Thyroid gland (tissue), 4 donors: Measurements from ENCODE around the gene DISC1. TPM values are rescaled to one million over a fixed set of nuclear protein-coding genes. Genes with fewer than 3 reads are reported as not detected.

ENCODE experiments used
- DNase-seq, 2 donors: peaks; one replicate each; pipeline ENCODE4 v3.0.0-alpha.2; 2019
- H3K27ac ChIP-seq, 3 donors: fragments of 200-600 bp; sonication (generic); 1 replicate in 2 of 3; 2 replicates in 1 of 3; pipeline ENCODE4 v1.5.1; 2016 to 2019; ENCODE audit warnings: mild to moderate bottlenecking in 1 of 3, moderate library complexity in 1 of 3
- H3K27me3 ChIP-seq: fragments of 200-600 bp; sonication (generic); one replicate; pipeline ENCODE4 v1.5.1; 2019
- H3K36me3 ChIP-seq, 2 donors: fragments of 200-600 bp; sonication (generic); one replicate each; pipeline ENCODE4 v1.5.1; 2016 to 2019
- H3K4me1 ChIP-seq, 2 donors: fragments of 200-600 bp; sonication (generic); one replicate each; pipeline ENCODE4 v1.5.1; 2017 to 2019
- H3K4me3 ChIP-seq, 3 donors: fragments of 200-600 bp; sonication (generic); replicated peaks in 1 of 3; 1 replicate in 2 of 3; 2 replicates in 1 of 3; pipeline ENCODE4 v1.5.1; 2016; ENCODE audit warnings: mild to moderate bottlenecking in 1 of 3
- H3K9me3 ChIP-seq: fragments of 200-600 bp; sonication (generic); one replicate; pipeline ENCODE4 v1.5.1; 2017
- CTCF ChIP-seq, 6 experiments: fragments of 200-600 bp in 3 of 6; fragments of 450-650 bp in 3 of 6; sonication (generic) in 3 of 6; IDR thresholded peaks; one replicate each; pipeline ENCODE4 v1.5.1; 2016 to 2019; ENCODE audit warnings: antibody characterized with exemption in 6 of 6, mild to moderate bottlenecking in 2 of 6, inconsistent platforms in 1 of 6, moderate library complexity in 1 of 6
- POLR2A ChIP-seq, 2 donors: fragments of 450-650 bp; IDR thresholded peaks; one replicate each; pipeline ENCODE4 v1.6.1; 2017; ENCODE audit warnings: antibody characterized with exemption in 2 of 2, mild to moderate bottlenecking in 2 of 2, moderate library complexity in 1 of 2
- WGBS, 2 donors: methylation state at CpG; one replicate each; pipeline ENCODE4 v1.1.5; 2017; 5-methylcytosine and 5-hydroxymethylcytosine counted together
- intact Hi-C: fragments of 100-400 bp; cut with DNase I; formaldehyde crosslinking; loops from one replicate; pipeline ENCODE4 v1.15.1; 2023
- total RNA-seq, 4 donors: library from RNA; depleted of rRNA; stranded (reverse); fragments of >200 nt; gene quantifications; one replicate each; pipeline ENCODE4 v1.2.3, GENCODE V29; 2016

DISC1 gene
- total RNA-seq, 4 donors from 2014 or later = 6.9 to 17.7 (median 9.8) TPM

GRCh38 chr1:231847612-231848397 lies 221.2 kb downstream of the DISC1 start:
- DNase-seq = no peak
- H3K27me3 ChIP-seq = no peaks in the 10 kb centered on the region
- no peak for TF ChIP-seq CTCF (IDR thresholded peaks at IDR 0.05)
- no peak for TF ChIP-seq POLR2A (IDR thresholded peaks at IDR 0.05)
- 93 to 95% methylated on average over 7 of the region's 7 CpGs for WGBS, 2 donors
- no peak overlapping the region for H3K4me3 ChIP-seq
- H3K9me3 ChIP-seq = no peaks in the 10 kb centered on the region
- H3K36me3 ChIP-seq = no peaks in the 10 kb centered on the region
- no peak overlapping the region for H3K27ac ChIP-seq
- peaks cover 3 to 7% of the 10 kb centered on the region in 2 donors for H3K4me1 ChIP-seq
- intact Hi-C loops = no loop called here

- 90 to 92% methylated on average over 5 of the region's 5 CpGs for WGBS, 2 donors
Measured at GRCh38 chr1:231849981-231850380, 223.4 kb downstream of the DISC1 start.

GRCh38 chr1:231850786-231851185 lies 224.2 kb downstream of the DISC1 start:
- no peak for DNase-seq
- no peaks in the 10 kb centered on the region for H3K9me3 ChIP-seq
- H3K4me1 ChIP-seq = no peaks in the 10 kb centered on the region
- H3K27ac ChIP-seq = no peak overlapping the region
- H3K4me3 ChIP-seq = no peak overlapping the region
- no peak for TF ChIP-seq CTCF (IDR thresholded peaks at IDR 0.05)
- TF ChIP-seq POLR2A (IDR thresholded peaks at IDR 0.05) = no peak
- 83% methylated on average over 5 of the region's 5 CpGs for WGBS, 2 donors
- H3K27me3 ChIP-seq = no peaks in the 10 kb centered on the region
- intact Hi-C loops = no loop called here
- no peaks in the 10 kb centered on the region for H3K36me3 ChIP-seq

More at GRCh38 chr1:231849981-231850380, 223.4 kb downstream of the DISC1 start:
- no peaks in the 10 kb centered on the region for H3K9me3 ChIP-seq
- no peaks in the 10 kb centered on the region for H3K27me3 ChIP-seq
- intact Hi-C loops = no loop called here
- H3K27ac ChIP-seq = no peak overlapping the region
- no peaks in the 10 kb centered on the region for H3K36me3 ChIP-seq
- no peak for DNase-seq
- H3K4me1 ChIP-seq = peaks cover 3 to 5% of the 10 kb centered on the region in 2 donors
- no peak overlapping the region for H3K4me3 ChIP-seq
- no peak for TF ChIP-seq CTCF (IDR thresholded peaks at IDR 0.05)
- no peak for TF ChIP-seq POLR2A (IDR thresholded peaks at IDR 0.05)

- Histone ChIP-seq H3K9me3 (no peaks in the 10 kb centered on the region), H3K27ac (no peak overlapping the region)
Measured at GRCh38 chr1:231853588-231854207, 227.1 kb downstream of the DISC1 start.

More at GRCh38 chr1:231853588-231854207, 227.1 kb downstream of the DISC1 start:
- DNase-seq = no peak
- H3K4me1 ChIP-seq = peaks cover 0 to 9% of the 10 kb centered on the region in 2 donors
- no peaks in the 10 kb centered on the region for H3K36me3 ChIP-seq
- WGBS, 2 donors = 94 to 95% methylated on average over 7 of the region's 7 CpGs
- H3K4me3 ChIP-seq = no peak overlapping the region
- no peak for TF ChIP-seq POLR2A (IDR thresholded peaks at IDR 0.05)
- TF ChIP-seq CTCF (IDR thresholded peaks at IDR 0.05) = no peak
- H3K27me3 ChIP-seq = no peaks in the 10 kb centered on the region
- intact Hi-C loops = no loop called here
